Colonic mucosa (tissue), 4 donors: ENCODE measurements around the gene TBX21. TPM values are rescaled to one million over a fixed set of nuclear protein-coding genes. Genes with fewer than 3 reads are reported as not detected.

Source experiments
- DNase-seq: peaks from one replicate; pipeline ENCODE4 v3.0.0-alpha.2; 2020
- H3K27ac ChIP-seq: fragments of 200-600 bp; one replicate; pipeline ENCODE4 v1.8.0; 2021
- H3K27me3 ChIP-seq: fragments of 200-600 bp; one replicate; pipeline ENCODE4 v1.8.0; 2021
- H3K36me3 ChIP-seq: fragments of 200-600 bp; one replicate; pipeline ENCODE4 v1.8.0; 2021
- H3K4me1 ChIP-seq: fragments of 200-600 bp; one replicate; pipeline ENCODE4 v1.8.0; 2021; ENCODE audit warnings: mild to moderate bottlenecking
- H3K4me3 ChIP-seq: fragments of 200-600 bp; one replicate; pipeline ENCODE4 v1.8.0; 2021
- H3K9ac ChIP-seq, 2 donors: one replicate each; pipeline ENCODE4 v1.7.0; 2013; ENCODE audit warnings: control low read depth in 2 of 2, low read depth in 2 of 2, low read length in 2 of 2
- H3K9me3 ChIP-seq: fragments of 200-600 bp; one replicate; pipeline ENCODE4 v1.8.0; 2021
- CTCF ChIP-seq: fragments of 200-600 bp; IDR thresholded peaks from one replicate; pipeline ENCODE4 v1.8.0; 2022; ENCODE audit warnings: antibody characterized with exemption, mild to moderate bottlenecking
- intact Hi-C: fragments of 100-400 bp; cut with DNase I; formaldehyde crosslinking; loops from one replicate; pipeline ENCODE4 v1.14.1; 2022
- total RNA-seq, 2 donors: library from RNA; stranded (reverse); fragmentation: NEBNext Ultra II Directional in 1 of 2; extraction: Animal tissue kit (Norgen Biotek cat#: 25700) in 1 of 2; gene quantifications; one replicate each; pipeline ENCODE4 v1.2.1, GENCODE V29; 2021
- donor health status: healthy.
- donor health status: DM: no; HTN: no; CAD: no.
- donor health status: DM: no; HTN: no; CAD: no.

Gene TBX21
- total RNA-seq, 2 donors from 2014 or later = 0.40 to 0.49 TPM

GRCh38 chr17:47713980-47714700 lies 18.9 kb upstream of the TBX21 start:
- no peak for TF ChIP-seq CTCF
- DNase-seq = no peak
- H3K4me1 ChIP-seq = no peaks in the 10 kb centered on the region
- intact Hi-C loops = no loop called here
- no peak overlapping the region for H3K27ac ChIP-seq
- H3K27me3 ChIP-seq = no peaks in the 10 kb centered on the region
- no peak overlapping the region for H3K9ac ChIP-seq
- H3K36me3 ChIP-seq = no peaks in the 10 kb centered on the region
- no peaks in the 10 kb centered on the region for H3K9me3 ChIP-seq
- no peak overlapping the region for H3K4me3 ChIP-seq

- H3K9me3 ChIP-seq = no peaks in the 10 kb centered on the region
- no peak overlapping the region for H3K27ac ChIP-seq
- H3K36me3 ChIP-seq = no peaks in the 10 kb centered on the region
- no peak for DNase-seq
- H3K9ac ChIP-seq = no peak overlapping the region
- intact Hi-C loops = no loop called here
- no peaks in the 10 kb centered on the region for H3K4me1 ChIP-seq
- no peak overlapping the region for H3K4me3 ChIP-seq
- H3K27me3 ChIP-seq = no peaks in the 10 kb centered on the region
- no peak for TF ChIP-seq CTCF
These were observed 18.2 kb upstream of the TBX21 start for GRCh38 chr17:47714773-47715396.

- no peaks in the 10 kb centered on the region for H3K36me3 ChIP-seq
- H3K4me1 ChIP-seq = peaks cover 2% of the 10 kb centered on the region
- H3K27ac ChIP-seq = no peak overlapping the region
- no peak for TF ChIP-seq CTCF
- H3K4me3 ChIP-seq = no peak overlapping the region
- H3K9me3 ChIP-seq = no peaks in the 10 kb centered on the region
- DNase-seq = no peak
- no peak overlapping the region for H3K9ac ChIP-seq
- intact Hi-C loops = no loop called here
- H3K27me3 ChIP-seq = peaks cover 5% of the 10 kb centered on the region
These were observed 17.2 kb upstream of the TBX21 start for GRCh38 chr17:47715669-47716325.

- H3K9ac ChIP-seq = no peak overlapping the region
- no peak for TF ChIP-seq CTCF
- peaks cover 11% of the 10 kb centered on the region for H3K27me3 ChIP-seq
- H3K27ac ChIP-seq = no peak overlapping the region
- H3K9me3 ChIP-seq = no peaks in the 10 kb centered on the region
- no peak for DNase-seq
- no peak overlapping the region for H3K4me3 ChIP-seq
- intact Hi-C loops = no loop called here
- peaks cover 4% of the 10 kb centered on the region for H3K4me1 ChIP-seq
- no peaks in the 10 kb centered on the region for H3K36me3 ChIP-seq
These were observed 16.7 kb upstream of the TBX21 start for GRCh38 chr17:47716375-47716774.

- no peak for DNase-seq
- no peak overlapping the region for H3K27ac ChIP-seq
- H3K9ac ChIP-seq = no peak overlapping the region
- H3K36me3 ChIP-seq = no peaks in the 10 kb centered on the region
- no peak overlapping the region for H3K4me3 ChIP-seq
- H3K4me1 ChIP-seq = peaks cover 4% of the 10 kb centered on the region
- peaks cover 16% of the 10 kb centered on the region for H3K27me3 ChIP-seq
- TF ChIP-seq CTCF = no peak
- H3K9me3 ChIP-seq = no peaks in the 10 kb centered on the region
- intact Hi-C loops = no loop called here
These were observed 15.8 kb upstream of the TBX21 start for GRCh38 chr17:47717261-47717697.
